ENCODE measurements around the gene C3orf70.

- no peak for TF ChIP-seq GABPA (IDR thresholded peaks at IDR 0.05; ENCODE audit: low read depth)
- no peak for TF ChIP-seq CTCF (IDR thresholded peaks at IDR 0.05; ENCODE audit: insufficient read depth, low read length)
- TF ChIP-seq REST (IDR thresholded peaks at IDR 0.05; ENCODE audit: insufficient replicate concordance, low read depth), result no peak
Measured at GRCh38 chr3:185153861-185154629, 1.2 kb upstream of the C3orf70 start.
